Stomach (tissue), 9 donors: ENCODE measurements around the gene PCGF3. TPM values are rescaled to one million over a fixed set of nuclear protein-coding genes. Genes with fewer than 3 reads are reported as not detected.

Experiments used
- DNase-seq, 2 donors: peaks; one replicate each; pipeline versions ENCODE4 v3.0.0 to v3.0.0-alpha.2; 2013 to 2019
- H3K27ac ChIP-seq, 5 donors: fragments of 200-600 bp in 4 of 5; sonication (generic) in 4 of 5; one replicate each; pipeline ENCODE4 v1.5.1; 2013 to 2019; ENCODE audit warnings: mild to moderate bottlenecking in 1 of 5, moderate library complexity in 1 of 5
- H3K27me3 ChIP-seq, 3 donors: fragments of 200-600 bp; sonication (generic); one replicate each; pipeline ENCODE4 v1.5.1; 2017 to 2019; ENCODE audit warnings: mixed run types in 1 of 3
- H3K36me3 ChIP-seq, 4 donors: fragments of 200-600 bp; sonication (generic); 1 replicate in 3 of 4; 2 replicates in 1 of 4; pipeline ENCODE4 v1.5.1; 2016 to 2019
- H3K4me1 ChIP-seq, 4 donors: fragments of 200-600 bp; sonication (generic); one replicate each; pipeline ENCODE4 v1.5.1; 2016 to 2019
- H3K4me3 ChIP-seq, 4 donors: fragments of 200-600 bp; sonication (generic) in 3 of 4; one replicate each; pipeline ENCODE4 v1.5.1; 2016 to 2019; ENCODE audit warnings: mild to moderate bottlenecking in 1 of 4
- H3K9me3 ChIP-seq, 4 donors: fragments of 200-600 bp; sonication (generic); one replicate each; pipeline ENCODE4 v1.5.1; 2016 to 2019
- EP300 ChIP-seq: sonication (generic); formaldehyde crosslinking; IDR thresholded peaks from one replicate; pipeline ENCODE4 v1.6.1; 2017; ENCODE audit warnings: antibody characterized with exemption
- POLR2A ChIP-seq, 4 donors: fragments of 450-650 bp; IDR thresholded peaks; one replicate each; pipeline ENCODE4 v1.6.1; 2016; ENCODE audit warnings: antibody characterized with exemption in 4 of 4, control low read depth in 2 of 4, mild to moderate bottlenecking in 1 of 4, moderate library complexity in 1 of 4
- POLR2AphosphoS5 ChIP-seq, 3 donors: sonication (generic); formaldehyde crosslinking; IDR thresholded peaks; one replicate each; pipeline ENCODE4 v1.6.1; 2016; ENCODE audit warnings: antibody characterized with exemption in 3 of 3
- WGBS, 5 donors: extraction: QIAGEN DNeasy Blood & Tissue Kit in 3 of 5; methylation state at CpG; one replicate each; pipeline versions ENCODE4 v1.1.5 to v1.1.7; 2013 to 2018; 5-methylcytosine and 5-hydroxymethylcytosine counted together
- intact Hi-C: fragments of 100-400 bp; cut with DNase I; formaldehyde crosslinking; loops from one replicate; pipeline ENCODE4 v1.15.1; 2023; ENCODE audit warnings: low total_unique reads
- polyA plus RNA-seq, 3 donors: library from polyadenylated mRNA; stranded (reverse); fragments of 200-250 nt; gene quantifications; one replicate each; pipeline ENCODE4 v1.2.3, GENCODE V29; 2013
- total RNA-seq, 5 donors: library from RNA; depleted of rRNA; stranded (reverse); fragments of >200 nt; gene quantifications; one replicate each; pipeline versions ENCODE4 v1.1.0 to v1.2.3, GENCODE V29; 2014 to 2016
- TF ChIP-seq, protein P1 (sequence below), 7 experiments: fragments of 450-650 bp in 4 of 7; fragments of 200-600 bp in 3 of 7; sonication (generic) in 3 of 7; IDR thresholded peaks; one replicate each; pipeline ENCODE4 v1.5.1; 2016 to 2019; ENCODE audit warnings: antibody characterized with exemption in 7 of 7, control low read depth in 2 of 7, mild to moderate bottlenecking in 1 of 7
- donor health status: healthy with polysubstance abuse.
- donor health status: Bipolar disorder and iron deficiency.
- donor health status: healthy.

PCGF3 gene
- total and polyA plus RNA-seq, 8 donors = 24.7 to 140 (median 62.7) TPM

GRCh38 chr4:717601-718320 is 12.1 kb downstream of the PCGF3 start:
- H3K4me3 ChIP-seq = no peak overlapping the region
- peaks cover 0 to 29% (median 21%) of the 10 kb centered on the region in 4 donors for H3K36me3 ChIP-seq
- H3K4me1 ChIP-seq = peaks cover 5 to 51% (median 21%) of the 10 kb centered on the region in 4 donors
- peak in 1 of 2 donors; percentile 36 for DNase-seq
- no peak overlapping the region for H3K27ac ChIP-seq
- WGBS, 5 donors = 71 to 81% (median 75%) methylated on average over 30 to 34 of the region's 34 CpGs
- TF ChIP-seq, protein P1, sequence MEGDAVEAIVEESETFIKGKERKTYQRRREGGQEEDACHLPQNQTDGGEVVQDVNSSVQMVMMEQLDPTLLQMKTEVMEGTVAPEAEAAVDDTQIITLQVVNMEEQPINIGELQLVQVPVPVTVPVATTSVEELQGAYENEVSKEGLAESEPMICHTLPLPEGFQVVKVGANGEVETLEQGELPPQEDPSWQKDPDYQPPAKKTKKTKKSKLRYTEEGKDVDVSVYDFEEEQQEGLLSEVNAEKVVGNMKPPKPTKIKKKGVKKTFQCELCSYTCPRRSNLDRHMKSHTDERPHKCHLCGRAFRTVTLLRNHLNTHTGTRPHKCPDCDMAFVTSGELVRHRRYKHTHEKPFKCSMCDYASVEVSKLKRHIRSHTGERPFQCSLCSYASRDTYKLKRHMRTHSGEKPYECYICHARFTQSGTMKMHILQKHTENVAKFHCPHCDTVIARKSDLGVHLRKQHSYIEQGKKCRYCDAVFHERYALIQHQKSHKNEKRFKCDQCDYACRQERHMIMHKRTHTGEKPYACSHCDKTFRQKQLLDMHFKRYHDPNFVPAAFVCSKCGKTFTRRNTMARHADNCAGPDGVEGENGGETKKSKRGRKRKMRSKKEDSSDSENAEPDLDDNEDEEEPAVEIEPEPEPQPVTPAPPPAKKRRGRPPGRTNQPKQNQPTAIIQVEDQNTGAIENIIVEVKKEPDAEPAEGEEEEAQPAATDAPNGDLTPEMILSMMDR (IDR thresholded peaks at IDR 0.05) = no peak
- TF ChIP-seq POLR2A (IDR thresholded peaks at IDR 0.05) = no peak
- TF ChIP-seq EP300 = no peak
- H3K9me3 ChIP-seq = no peaks in the 10 kb centered on the region
- H3K27me3 ChIP-seq = no peaks in the 10 kb centered on the region
- intact Hi-C loops = no loop called here

DNA sequence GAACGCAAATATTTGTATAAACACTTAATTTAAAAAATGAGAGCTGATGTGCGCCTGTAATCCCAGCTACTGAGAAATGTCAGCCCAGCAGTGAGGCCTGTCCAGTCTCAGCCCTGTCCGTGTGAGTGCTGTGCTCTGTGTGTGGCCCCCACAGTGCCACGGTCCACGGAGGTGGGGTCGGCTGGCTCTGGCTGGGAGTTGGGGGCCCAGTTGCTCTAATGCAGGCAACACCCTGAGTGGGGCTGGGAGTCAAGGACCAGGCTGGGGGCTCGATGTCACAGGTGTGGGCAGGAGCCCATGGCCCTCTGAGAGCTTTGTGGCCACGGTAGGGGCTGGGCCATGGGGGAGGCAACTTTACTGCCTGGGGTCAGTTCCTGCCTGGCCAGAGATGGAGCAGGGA is 12.8 kb downstream of the PCGF3 start:
- H3K9me3 ChIP-seq = no peaks in the 10 kb centered on the region
- peaks cover 6 to 45% (median 20%) of the 10 kb centered on the region in 4 donors for H3K4me1 ChIP-seq
- H3K36me3 ChIP-seq = peaks cover 0 to 36% (median 28%) of the 10 kb centered on the region in 4 donors
- TF ChIP-seq EP300 = no peak
- TF ChIP-seq POLR2AphosphoS5 (IDR thresholded peaks at IDR 0.05) = no peak
- TF ChIP-seq, protein P1 (IDR thresholded peaks at IDR 0.05) = no peak
- no peak for TF ChIP-seq POLR2A (IDR thresholded peaks at IDR 0.05)
- H3K4me3 ChIP-seq = no peak overlapping the region
- intact Hi-C loops = no loop called here
- no peak for DNase-seq
- 82 to 90% (median 88%) methylated on average over 5 to 8 of the region's 8 CpGs for WGBS, 5 donors
- H3K27ac ChIP-seq = no peak overlapping the region
- H3K27me3 ChIP-seq = no peaks in the 10 kb centered on the region

- 93 to 95% (median 95%) methylated on average over 55 to 59 of the region's 59 CpGs for WGBS, 5 donors
- DNase-seq = no peak
- TF ChIP-seq POLR2A (IDR thresholded peaks at IDR 0.05) (no peak), POLR2AphosphoS5 (IDR thresholded peaks at IDR 0.05) (no peak), EP300 (no peak)
- TF ChIP-seq, protein P1 (IDR thresholded peaks at IDR 0.05) = no peak
- H3K4me3 ChIP-seq = no peak overlapping the region
- peaks cover 0 to 33% (median 25%) of the 10 kb centered on the region in 4 donors for H3K36me3 ChIP-seq
- no peak overlapping the region for H3K27ac ChIP-seq
- no peaks in the 10 kb centered on the region for H3K9me3 ChIP-seq
- H3K27me3 ChIP-seq = no peaks in the 10 kb centered on the region
- peaks cover 6 to 43% (median 23%) of the 10 kb centered on the region in 4 donors for H3K4me1 ChIP-seq
- intact Hi-C loops = no loop called here
Measured at GRCh38 chr4:720111-720860, 14.7 kb downstream of the PCGF3 start.

GRCh38 chr4:721261-722168 is 15.9 kb downstream of the PCGF3 start:
- Histone ChIP-seq H3K4me1 (peaks cover 14 to 50% (median 31%) of the 10 kb centered on the region in 4 donors), H3K4me3 (no peak overlapping the region), H3K27me3 (no peaks in the 10 kb centered on the region), H3K36me3 (peaks cover 0 to 33% (median 25%) of the 10 kb centered on the region in 4 donors), H3K9me3 (no peaks in the 10 kb centered on the region), H3K27ac (no peak overlapping the region)
- WGBS, 5 donors = 66 to 80% (median 76%) methylated on average over 31 of the region's 31 CpGs
- TF ChIP-seq POLR2AphosphoS5 (IDR thresholded peaks at IDR 0.05) (no peak), POLR2A (IDR thresholded peaks at IDR 0.05) (no peak), EP300 (no peak)
- TF ChIP-seq, protein P1 (IDR thresholded peaks at IDR 0.05) = no peak
- DNase-seq = peak in 1 of 2 donors; percentile 39
- intact Hi-C loops = no loop called here
